Peyer's patch (tissue), 4 donors: ENCODE measurements around the gene SUPT3H. TPM values are rescaled to one million over a fixed set of nuclear protein-coding genes. Genes with fewer than 3 reads are reported as not detected.

Experiments
- DNase-seq, 3 donors: peaks; one replicate each; pipeline ENCODE4 v3.0.0-alpha.2; 2017 to 2019
- H3K27ac ChIP-seq, 4 donors: fragments of 200-600 bp; sonication (generic); one replicate each; pipeline ENCODE4 v1.5.1; 2016 to 2019
- H3K27me3 ChIP-seq, 2 donors: fragments of 200-600 bp; sonication (generic); one replicate each; pipeline ENCODE4 v1.5.1; 2019
- H3K36me3 ChIP-seq, 3 donors: fragments of 200-600 bp; sonication (generic); one replicate each; pipeline ENCODE4 v1.5.1; 2016 to 2019
- H3K4me1 ChIP-seq, 4 donors: fragments of 200-600 bp; sonication (generic); one replicate each; pipeline ENCODE4 v1.5.1; 2016 to 2019
- H3K4me3 ChIP-seq, 4 donors: fragments of 200-600 bp; sonication (generic); 1 replicate in 3 of 4; 2 replicates in 1 of 4; pipeline ENCODE4 v1.5.1; 2016 to 2019; ENCODE audit warnings: mild to moderate bottlenecking in 1 of 4
- H3K9me3 ChIP-seq, 4 donors: fragments of 200-600 bp; sonication (generic); one replicate each; pipeline ENCODE4 v1.5.1; 2016 to 2019; ENCODE audit warnings: mild to moderate bottlenecking in 1 of 4
- CTCF ChIP-seq, 6 experiments: fragments of 450-650 bp in 4 of 6; fragments of 200-600 bp in 2 of 6; sonication (generic) in 1 of 6; IDR thresholded peaks; one replicate each; pipeline ENCODE4 v1.5.1; 2017 to 2019; ENCODE audit warnings: antibody characterized with exemption in 6 of 6, mild to moderate bottlenecking in 3 of 6, moderate library complexity in 1 of 6
- POLR2A ChIP-seq, 2 donors: fragments of 450-650 bp; IDR thresholded peaks; one replicate each; pipeline ENCODE4 v1.5.1; 2017; ENCODE audit warnings: antibody characterized with exemption in 2 of 2, mild to moderate bottlenecking in 2 of 2, moderate library complexity in 2 of 2
- total RNA-seq, 4 donors: library from RNA; depleted of rRNA; stranded (reverse); fragments of >200 nt; gene quantifications; one replicate each; pipeline ENCODE4 v1.1.0, GENCODE V29; 2016

The SUPT3H gene
- total RNA-seq, 4 donors from 2014 or later: 2.0 to 17.3 (median 2.7) TPM

GRCh38 chr6:45265246-45265645 lies 112.5 kb downstream of the SUPT3H start:
- no peak for DNase-seq
- Histone ChIP-seq H3K27ac (no peak overlapping the region), H3K9me3 (no peaks in the 10 kb centered on the region), H3K4me3 (no peak overlapping the region), H3K4me1 (no peaks in the 10 kb centered on the region), H3K36me3 (no peaks in the 10 kb centered on the region), H3K27me3 (no peaks in the 10 kb centered on the region)
- no peak for TF ChIP-seq POLR2A (IDR thresholded peaks at IDR 0.05)
- no peak for TF ChIP-seq CTCF (IDR thresholded peaks at IDR 0.05)

- Histone ChIP-seq H3K4me1 (no peaks in the 10 kb centered on the region), H3K27me3 (no peaks in the 10 kb centered on the region), H3K27ac (no peak overlapping the region), H3K9me3 (no peaks in the 10 kb centered on the region), H3K36me3 (no peaks in the 10 kb centered on the region), H3K4me3 (no peak overlapping the region)
- TF ChIP-seq CTCF (IDR thresholded peaks at IDR 0.05) (no peak), POLR2A (IDR thresholded peaks at IDR 0.05) (no peak)
- no peak for DNase-seq
Measured at GRCh38 chr6:45260696-45261095, 117.0 kb downstream of the SUPT3H start.

- H3K36me3 ChIP-seq: no peaks in the 10 kb centered on the region
- no peaks in the 10 kb centered on the region for H3K4me1 ChIP-seq
- no peak for DNase-seq
- H3K4me3 ChIP-seq: no peak overlapping the region
- H3K27ac ChIP-seq: no peak overlapping the region
- TF ChIP-seq POLR2A (IDR thresholded peaks at IDR 0.05) (no peak), CTCF (IDR thresholded peaks at IDR 0.05) (no peak)
- no peaks in the 10 kb centered on the region for H3K27me3 ChIP-seq
- H3K9me3 ChIP-seq: no peaks in the 10 kb centered on the region
Measured at GRCh38 chr6:45256697-45257695, 120.7 kb downstream of the SUPT3H start.

- H3K36me3 ChIP-seq: no peaks in the 10 kb centered on the region
- no peaks in the 10 kb centered on the region for H3K9me3 ChIP-seq
- no peak overlapping the region for H3K4me3 ChIP-seq
- no peaks in the 10 kb centered on the region for H3K4me1 ChIP-seq
- no peak overlapping the region for H3K27ac ChIP-seq
- no peak for TF ChIP-seq POLR2A (IDR thresholded peaks at IDR 0.05)
- no peak for TF ChIP-seq CTCF (IDR thresholded peaks at IDR 0.05)
- DNase-seq: no peak
- no peaks in the 10 kb centered on the region for H3K27me3 ChIP-seq
Measured at GRCh38 chr6:45255434-45255833, 122.3 kb downstream of the SUPT3H start.

- Histone ChIP-seq H3K27me3 (no peaks in the 10 kb centered on the region), H3K9me3 (no peaks in the 10 kb centered on the region), H3K36me3 (no peaks in the 10 kb centered on the region), H3K27ac (no peak overlapping the region), H3K4me3 (no peak overlapping the region), H3K4me1 (no peaks in the 10 kb centered on the region)
- TF ChIP-seq CTCF (IDR thresholded peaks at IDR 0.05): no peak
- TF ChIP-seq POLR2A (IDR thresholded peaks at IDR 0.05): no peak
- DNase-seq: no peak
Measured at GRCh38 chr6:45254253-45254652, 123.5 kb downstream of the SUPT3H start.
